Left ventricle myocardium inferior (tissue), 1 donor: ENCODE results near the gene MAGI1. TPM values are rescaled to one million over a fixed set of nuclear protein-coding genes. Genes with fewer than 3 reads are reported as not detected.
A peak's percentile ranks its signal among the peaks of the same experiment; 100 is the strongest.

Source experiments
- DNase-seq: peaks from one replicate; pipeline ENCODE4 v3.0.0-alpha.2; 2020
- H3K27ac ChIP-seq: fragments of 200-600 bp; replicated peaks from 2 replicates; pipeline ENCODE4 v1.8.0; 2021
- H3K27me3 ChIP-seq: fragments of 200-600 bp; 2 replicates; pipeline ENCODE4 v1.8.0; 2021; ENCODE audit warnings: low read depth
- H3K36me3 ChIP-seq: fragments of 200-600 bp; 2 replicates; pipeline ENCODE4 v1.8.0; 2021
- H3K4me1 ChIP-seq: fragments of 200-600 bp; 2 replicates; pipeline ENCODE4 v1.8.0; 2021
- H3K4me3 ChIP-seq: fragments of 200-600 bp; 2 replicates; pipeline ENCODE4 v1.8.0; 2021; ENCODE audit warnings: mild to moderate bottlenecking, moderate library complexity
- H3K9me3 ChIP-seq: fragments of 200-600 bp; replicated peaks from 2 replicates; pipeline ENCODE4 v1.8.0; 2021
- CTCF ChIP-seq: fragments of 200-600 bp; IDR thresholded peaks from 2 replicates; pipeline ENCODE4 v1.8.0; 2021; ENCODE audit warnings: antibody characterized with exemption, mild to moderate bottlenecking, borderline replicate concordance
- intact Hi-C: fragments of 100-400 bp; cut with micrococcal nuclease; formaldehyde crosslinking; loops from one replicate; pipeline ENCODE4 v1.11.0; 2022
- total RNA-seq: library from RNA; stranded (reverse); fragmentation: NEBNext Ultra II Directional; extraction: Animal tissue kit (Norgen Biotek cat#: 25700); gene quantifications from one replicate; pipeline ENCODE4 v1.2.1, GENCODE V29; 2021
- donor health status: DM: no; HTN: yes; CAD: no; lungs with severe emphysema.

MAGI1 gene
- total RNA-seq, 1 donor from 2014 or later, result 36.6 TPM

GRCh38 chr3:65811086-65811761 is 227.5 kb downstream of the MAGI1 start:
- H3K36me3 ChIP-seq, result no peaks in the 10 kb centered on the region
- no peak for TF ChIP-seq CTCF
- H3K9me3 ChIP-seq, result no peaks in the 10 kb centered on the region
- no peaks in the 10 kb centered on the region for H3K27me3 ChIP-seq
- H3K4me1 ChIP-seq, result peaks cover 23% of the 10 kb centered on the region
- H3K4me3 ChIP-seq, result no peak overlapping the region
- no peak overlapping the region for H3K27ac ChIP-seq
- intact Hi-C loops, result no loop called here
- peak; percentile 16 for DNase-seq

- intact Hi-C loops, result no loop called here
- TF ChIP-seq CTCF, result no peak
- H3K27ac ChIP-seq, result no peak overlapping the region
Observed at GRCh38 chr3:65810302-65810701, 228.4 kb downstream of the MAGI1 start.

GRCh38 chr3:65809641-65810150 is 229.0 kb downstream of the MAGI1 start:
- intact Hi-C loops, result no loop called here
- Histone ChIP-seq H3K4me3 (no peak overlapping the region), H3K27ac (no peak overlapping the region), H3K9me3 (peaks cover 8% of the 10 kb centered on the region), H3K36me3 (no peaks in the 10 kb centered on the region), H3K27me3 (no peaks in the 10 kb centered on the region), H3K4me1 (peaks cover 23% of the 10 kb centered on the region)
- TF ChIP-seq CTCF, result no peak
- DNase-seq, result no peak

More at GRCh38 chr3:65810302-65810701, 228.4 kb downstream of the MAGI1 start:
- Histone ChIP-seq H3K27me3 (no peaks in the 10 kb centered on the region), H3K36me3 (no peaks in the 10 kb centered on the region), H3K4me3 (no peak overlapping the region), H3K9me3 (peaks cover 6% of the 10 kb centered on the region), H3K4me1 (peaks cover 23% of the 10 kb centered on the region)
- DNase-seq, result no peak

GRCh38 chr3:65808824-65809223 is 229.9 kb downstream of the MAGI1 start:
- no peak for DNase-seq
- H3K27ac ChIP-seq, result no peak overlapping the region
- H3K4me3 ChIP-seq, result no peak overlapping the region
- TF ChIP-seq CTCF, result no peak
- no peaks in the 10 kb centered on the region for H3K27me3 ChIP-seq
- intact Hi-C loops, result no loop called here
- H3K36me3 ChIP-seq, result no peaks in the 10 kb centered on the region
- H3K9me3 ChIP-seq, result peaks cover 8% of the 10 kb centered on the region
- peaks cover 25% of the 10 kb centered on the region for H3K4me1 ChIP-seq

DNA sequence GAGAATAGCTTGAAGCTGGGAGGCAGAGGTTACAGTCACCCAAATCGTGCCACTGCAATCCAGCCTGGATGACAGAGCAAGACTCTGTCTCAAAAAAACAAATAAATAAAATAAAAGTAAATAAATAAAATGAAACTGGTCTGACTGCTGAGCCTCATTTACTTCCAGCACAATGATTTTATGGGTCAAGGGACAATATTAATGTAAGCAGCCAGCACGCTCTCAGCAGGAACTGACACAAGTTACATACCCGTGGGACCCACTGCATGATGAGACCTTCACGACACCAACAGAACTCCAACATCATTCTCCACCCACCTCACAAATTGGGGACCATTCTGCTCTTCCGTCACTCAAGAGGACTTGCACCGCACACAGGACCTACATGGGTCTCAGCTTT is 230.3 kb downstream of the MAGI1 start:
- no peaks in the 10 kb centered on the region for H3K36me3 ChIP-seq
- no peaks in the 10 kb centered on the region for H3K27me3 ChIP-seq
- H3K4me1 ChIP-seq, result peaks cover 29% of the 10 kb centered on the region
- intact Hi-C loops, result no loop called here
- TF ChIP-seq CTCF, result no peak
- H3K9me3 ChIP-seq, result peaks cover 8% of the 10 kb centered on the region
- no peak overlapping the region for H3K27ac ChIP-seq
- DNase-seq, result no peak
- no peak overlapping the region for H3K4me3 ChIP-seq
